NCI-H1092 treated with DMSO at 0.1 percent for 48 hours (cell line): ENCODE results near the gene ITGBL1.

Source experiments
- DNase-seq: peaks from one replicate; lab custom pipeline; 2025; lab: John Stamatoyannopoulos, UW

ITGBL1 gene

GRCh38 chr13:101453784-101454201 lies 1.3 kb downstream of the ITGBL1 start:
- no peak for DNase-seq

GRCh38 chr13:101454767-101455166 lies 2.3 kb downstream of the ITGBL1 start:
- no peak for DNase-seq

GRCh38 chr13:101455863-101456262 lies 3.4 kb downstream of the ITGBL1 start:
- no peak for DNase-seq

GRCh38 chr13:101457176-101457575 lies 4.7 kb downstream of the ITGBL1 start:
- DNase-seq: no peak

GRCh38 chr13:101465877-101466276 lies 13.4 kb downstream of the ITGBL1 start:
- no peak for DNase-seq

- no peak for DNase-seq
These were observed 14.9 kb downstream of the ITGBL1 start for GRCh38 chr13:101467415-101467814.

GRCh38 chr13:101473458-101473857 lies 21.0 kb downstream of the ITGBL1 start:
- DNase-seq: no peak

GRCh38 chr13:101474419-101474957 lies 22.0 kb downstream of the ITGBL1 start:
- peak; percentile 41 for DNase-seq

GRCh38 chr13:101475536-101475935 lies 23.1 kb downstream of the ITGBL1 start:
- no peak for DNase-seq

- no peak for DNase-seq
These were observed 28.9 kb downstream of the ITGBL1 start for GRCh38 chr13:101481421-101481820.

- DNase-seq: peak; percentile 42
These were observed 34.4 kb downstream of the ITGBL1 start for GRCh38 chr13:101486708-101487437.

GRCh38 chr13:101487438-101487830 lies 35.0 kb downstream of the ITGBL1 start:
- no peak for DNase-seq

- no peak for DNase-seq
These were observed 36.3 kb downstream of the ITGBL1 start for GRCh38 chr13:101488734-101489133.

- DNase-seq: no peak
These were observed 37.3 kb downstream of the ITGBL1 start for GRCh38 chr13:101489643-101490405.

GRCh38 chr13:101490406-101491015 lies 38.0 kb downstream of the ITGBL1 start:
- DNase-seq: no peak

GRCh38 chr13:101492251-101492910 lies 39.9 kb downstream of the ITGBL1 start:
- DNase-seq: no peak

- DNase-seq: no peak
These were observed 41.1 kb downstream of the ITGBL1 start for GRCh38 chr13:101493541-101493940.

- DNase-seq: no peak
These were observed 46.9 kb downstream of the ITGBL1 start for GRCh38 chr13:101499406-101499805.

- no peak for DNase-seq
These were observed 50.1 kb downstream of the ITGBL1 start for GRCh38 chr13:101502618-101503017.

- DNase-seq: no peak
These were observed 58.7 kb downstream of the ITGBL1 start for GRCh38 chr13:101511161-101511560.

GRCh38 chr13:101511766-101512165 lies 59.3 kb downstream of the ITGBL1 start:
- no peak for DNase-seq

- no peak for DNase-seq
These were observed 60.2 kb downstream of the ITGBL1 start for GRCh38 chr13:101512650-101513049.
